ENCODE measurements around the gene NLRP1.

Gene NLRP1

DNA sequence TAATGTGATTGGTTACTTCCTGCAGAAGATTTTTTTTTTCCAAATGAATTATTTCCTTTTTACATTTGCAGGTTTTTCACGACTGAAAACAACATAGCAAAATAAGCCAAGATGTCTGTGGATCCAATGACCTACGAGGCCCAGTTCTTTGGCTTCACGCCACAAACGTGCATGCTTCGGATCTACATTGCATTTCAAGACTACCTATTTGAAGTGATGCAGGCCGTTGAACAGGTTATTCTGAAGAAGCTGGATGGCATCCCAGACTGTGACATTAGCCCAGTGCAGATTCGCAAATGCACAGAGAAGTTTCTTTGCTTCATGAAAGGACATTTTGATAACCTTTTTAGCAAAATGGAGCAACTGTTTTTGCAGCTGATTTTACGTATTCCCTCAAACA lies 95.6 kb downstream of the NLRP1 start:
- Histone ChIP-seq H3K9ac (ENCODE audit: low read depth, low read length, poor library complexity) (no peak overlapping the region), H2BK120ac (ENCODE audit: low read depth, low read length) (no peak overlapping the region), H3K18ac (ENCODE audit: low read length) (no peak overlapping the region), H3K4me1 (ENCODE audit: control insufficient read depth in 2 of 2, insufficient read depth in 1 of 2, low read depth in 1 of 2, low read length in 2 of 2) (peaks cover 3 to 6% of the 10 kb centered on the region in 2 donors), H2BK5ac (ENCODE audit: low read length) (no peak overlapping the region), H3K36me3 (replicated peaks in 1 of 2; ENCODE audit: control insufficient read depth in 2 of 2, insufficient read depth in 2 of 2, low read length in 2 of 2) (peaks cover 12 to 58% of the 10 kb centered on the region in 2 donors), H2BK12ac (ENCODE audit: low read length) (no peak overlapping the region), H4K91ac (ENCODE audit: low read depth, low read length, poor library complexity) (no peak overlapping the region), H2AK5ac (ENCODE audit: low read depth, low read length) (no peak overlapping the region), H3K27ac (replicated peaks; ENCODE audit: low read length) (no peak overlapping the region), H3K23ac (ENCODE audit: low read depth, low read length, poor library complexity) (no peak overlapping the region), H3K79me1 (ENCODE audit: low read depth, low read length) (peaks cover 3% of the 10 kb centered on the region), H3K9me3 (replicated peaks in 1 of 2; ENCODE audit: control insufficient read depth in 2 of 2, insufficient read depth in 1 of 2, low read depth in 1 of 2, low read length in 2 of 2) (peaks cover 3 to 21% of the 10 kb centered on the region in 2 donors), H3K4me3 (ENCODE audit: low read length in 2 of 2) (no peak overlapping the region), H2BK15ac (ENCODE audit: low read length) (no peak overlapping the region), H4K8ac (ENCODE audit: low read depth, low read length) (no peak overlapping the region), H3K4ac (ENCODE audit: low read length) (no peak overlapping the region), H3K27me3 (ENCODE audit: control insufficient read depth in 3 of 3, insufficient read depth in 3 of 3, low read depth in 1 of 3, low read length in 3 of 3) (no peaks in the 10 kb centered on the region), H2AFZ (ENCODE audit: low read length) (no peak overlapping the region), H3K14ac (ENCODE audit: low read length) (no peak overlapping the region), H3K4me2 (ENCODE audit: insufficient read depth, low read length, poor library complexity, severe bottlenecking) (no peak overlapping the region)
- no peak for DNase-seq (ENCODE audit: low spot score)
- no CpG with 5 or more reads among the region's 8 CpGs for WGBS, 2 donors (ENCODE audit: extremely low coverage in 2 of 2, insufficient read length in 2 of 2, insufficient replicate concordance in 1 of 2)

GRCh38 chr17:5486206-5487124 lies 97.8 kb downstream of the NLRP1 start, which contains the start of gene MIS12:
Gene MIS12 (plus strand): TSS chr17:5486566. CDS start chr17:5488863, 2,297 bp downstream.
- Histone ChIP-seq H3K4me2 (ENCODE audit: insufficient read depth, low read length, poor library complexity, severe bottlenecking) (peak within 1 kb of the TSS; percentile 78), H4K8ac (ENCODE audit: low read depth, low read length) (no peak within 1 kb of the TSS), H3K4ac (ENCODE audit: low read length) (no peak within 1 kb of the TSS), H2AK5ac (ENCODE audit: low read depth, low read length) (peak within 1 kb of the TSS; percentile 71), H3K79me1 (ENCODE audit: low read depth, low read length) (peaks cover 3% of the 10 kb centered on the region), H4K91ac (ENCODE audit: low read depth, low read length, poor library complexity) (no peak within 1 kb of the TSS), H3K18ac (ENCODE audit: low read length) (peak within 1 kb of the TSS; percentile 98), H3K36me3 (replicated peaks in 1 of 2; ENCODE audit: control insufficient read depth in 2 of 2, insufficient read depth in 2 of 2, low read length in 2 of 2) (peaks cover 20 to 79% of the 10 kb centered on the region in 2 donors), H3K4me1 (ENCODE audit: control insufficient read depth in 2 of 2, insufficient read depth in 1 of 2, low read depth in 1 of 2, low read length in 2 of 2) (peaks cover 3 to 6% of the 10 kb centered on the region in 2 donors), H3K27me3 (ENCODE audit: control insufficient read depth in 3 of 3, insufficient read depth in 3 of 3, low read depth in 1 of 3, low read length in 3 of 3) (no peaks in the 10 kb centered on the region), H2BK12ac (ENCODE audit: low read length) (no peak within 1 kb of the TSS), H3K23ac (ENCODE audit: low read depth, low read length, poor library complexity) (peak within 1 kb of the TSS; percentile 94), H3K27ac (replicated peaks; ENCODE audit: low read length) (peak within 1 kb of the TSS; percentile 100), H3K9me3 (replicated peaks in 1 of 2; ENCODE audit: control insufficient read depth in 2 of 2, insufficient read depth in 1 of 2, low read depth in 1 of 2, low read length in 2 of 2) (peaks cover 0 to 21% of the 10 kb centered on the region in 2 donors), H2AFZ (ENCODE audit: low read length) (peak within 1 kb of the TSS; percentile 96), H2BK120ac (ENCODE audit: low read depth, low read length) (no peak within 1 kb of the TSS), H2BK5ac (ENCODE audit: low read length) (peak within 1 kb of the TSS; percentile 87), H3K14ac (ENCODE audit: low read length) (peak within 1 kb of the TSS; percentile 73), H3K9ac (ENCODE audit: low read depth, low read length, poor library complexity) (peak within 1 kb of the TSS; percentile 99), H3K4me3 (ENCODE audit: low read length in 2 of 2) (peak within 1 kb of the TSS; percentile 91 to 100), H2BK15ac (ENCODE audit: low read length) (peak within 1 kb of the TSS; percentile 20)
- peak; percentile 98 for DNase-seq (ENCODE audit: low spot score)
- WGBS, 2 donors (ENCODE audit: extremely low coverage in 2 of 2, insufficient read length in 2 of 2, insufficient replicate concordance in 1 of 2), result no CpG with 5 or more reads among the region's 77 CpGs

GRCh38 chr17:5485270-5486205 lies 98.8 kb downstream of the NLRP1 start, which contains the start of gene DERL2:
Gene DERL2 (minus strand): TSS chr17:5486178. CDS start chr17:5486161, 17 bp downstream.
- H2BK15ac ChIP-seq (ENCODE audit: low read length), result peak within 1 kb of the TSS; percentile 20
- H3K9ac ChIP-seq (ENCODE audit: low read depth, low read length, poor library complexity), result peak within 1 kb of the TSS; percentile 99
- peak within 1 kb of the TSS; percentile 98 for H3K18ac ChIP-seq (ENCODE audit: low read length)
- peaks cover 20 to 82% of the 10 kb centered on the region in 2 donors for H3K36me3 ChIP-seq (replicated peaks in 1 of 2; ENCODE audit: control insufficient read depth in 2 of 2, insufficient read depth in 2 of 2, low read length in 2 of 2)
- H3K4me3 ChIP-seq (ENCODE audit: low read length in 2 of 2), result peak within 1 kb of the TSS; percentile 91 to 100
- peaks cover 3% of the 10 kb centered on the region for H3K79me1 ChIP-seq (ENCODE audit: low read depth, low read length)
- H3K23ac ChIP-seq (ENCODE audit: low read depth, low read length, poor library complexity), result peak within 1 kb of the TSS; percentile 94
- DNase-seq (ENCODE audit: low spot score), result peak; percentile 52
- peaks cover 3 to 6% of the 10 kb centered on the region in 2 donors for H3K4me1 ChIP-seq (ENCODE audit: control insufficient read depth in 2 of 2, insufficient read depth in 1 of 2, low read depth in 1 of 2, low read length in 2 of 2)
- H3K9me3 ChIP-seq (replicated peaks in 1 of 2; ENCODE audit: control insufficient read depth in 2 of 2, insufficient read depth in 1 of 2, low read depth in 1 of 2, low read length in 2 of 2), result peaks cover 0 to 18% of the 10 kb centered on the region in 2 donors
- H2BK120ac ChIP-seq (ENCODE audit: low read depth, low read length), result no peak within 1 kb of the TSS
- H3K4me2 ChIP-seq (ENCODE audit: insufficient read depth, low read length, poor library complexity, severe bottlenecking), result peak within 1 kb of the TSS; percentile 78
- H2BK12ac ChIP-seq (ENCODE audit: low read length), result no peak within 1 kb of the TSS
- no CpG with 5 or more reads among the region's 29 CpGs for WGBS, 2 donors (ENCODE audit: extremely low coverage in 2 of 2, insufficient read length in 2 of 2, insufficient replicate concordance in 1 of 2)
- no peak within 1 kb of the TSS for H4K8ac ChIP-seq (ENCODE audit: low read depth, low read length)
- peak within 1 kb of the TSS; percentile 100 for H3K27ac ChIP-seq (replicated peaks; ENCODE audit: low read length)
- H2AK5ac ChIP-seq (ENCODE audit: low read depth, low read length), result peak within 1 kb of the TSS; percentile 71
- peak within 1 kb of the TSS; percentile 87 for H2BK5ac ChIP-seq (ENCODE audit: low read length)
- H4K91ac ChIP-seq (ENCODE audit: low read depth, low read length, poor library complexity), result no peak within 1 kb of the TSS
- H3K14ac ChIP-seq (ENCODE audit: low read length), result peak within 1 kb of the TSS; percentile 73
- peak within 1 kb of the TSS; percentile 96 for H2AFZ ChIP-seq (ENCODE audit: low read length)
- H3K27me3 ChIP-seq (ENCODE audit: control insufficient read depth in 3 of 3, insufficient read depth in 3 of 3, low read depth in 1 of 3, low read length in 3 of 3), result no peaks in the 10 kb centered on the region
- H3K4ac ChIP-seq (ENCODE audit: low read length), result no peak within 1 kb of the TSS

All from neuronal stem cell (in vitro differentiated cells).